ENCODE results near the gene HHIP. TPM values are rescaled to one million over a fixed set of nuclear protein-coding genes. Genes with fewer than 3 reads are reported as not detected.
"Not testable (repeated sequence)": the region's sequence is repeated elsewhere in the genome, so short reads cannot be mapped to it uniquely, and the experiment has no call there.

Gene HHIP
- total RNA-seq, 1 experiment from 2014 or later, result 0.28 TPM

DNA sequence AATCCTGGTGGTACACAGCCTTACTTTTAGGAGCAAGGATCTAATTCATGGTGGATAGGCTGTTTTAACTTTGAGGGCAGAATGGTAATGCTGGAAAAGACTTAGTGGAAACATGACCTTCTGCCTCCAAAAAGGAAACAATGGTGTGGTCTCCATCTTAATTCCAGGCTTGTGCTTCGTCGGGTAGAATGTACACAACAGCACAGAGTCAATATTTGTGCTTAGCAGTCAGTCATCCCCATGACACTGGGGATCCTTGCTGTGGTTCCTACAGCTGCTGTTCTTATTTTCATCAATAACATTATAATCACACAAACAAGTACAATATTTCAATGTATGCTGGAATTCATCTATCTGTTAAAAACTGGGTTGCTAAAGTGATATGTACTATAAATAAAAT lies 104.4 kb downstream of the HHIP start:
- BruUV-seq (replicated peaks), result no TSS peak
- H3K9me3 ChIP-seq (ENCODE audit: low read depth, low read length, poor library complexity, severe bottlenecking), result no peaks in the 10 kb centered on the region
- intact Hi-C loops (cut with micrococcal nuclease; ENCODE audit: unreplicated experiment), result no loop called here
- POLR2A ChIA-PET (ENCODE audit: low non-redundant PET), result no interaction called here
- CTCF ChIA-PET, result no interaction called here
- no peaks in the 10 kb centered on the region for H3K27me3 ChIP-seq (replicated peaks; ENCODE audit: insufficient read depth, low read depth, low read length, poor library complexity)
- TF ChIP-seq EZH2 (IDR thresholded peaks at IDR 0.05; ENCODE audit: borderline replicate concordance, low read depth, low read length, poor library complexity, severe bottlenecking), result no peak
- TF ChIP-seq, protein P1, sequence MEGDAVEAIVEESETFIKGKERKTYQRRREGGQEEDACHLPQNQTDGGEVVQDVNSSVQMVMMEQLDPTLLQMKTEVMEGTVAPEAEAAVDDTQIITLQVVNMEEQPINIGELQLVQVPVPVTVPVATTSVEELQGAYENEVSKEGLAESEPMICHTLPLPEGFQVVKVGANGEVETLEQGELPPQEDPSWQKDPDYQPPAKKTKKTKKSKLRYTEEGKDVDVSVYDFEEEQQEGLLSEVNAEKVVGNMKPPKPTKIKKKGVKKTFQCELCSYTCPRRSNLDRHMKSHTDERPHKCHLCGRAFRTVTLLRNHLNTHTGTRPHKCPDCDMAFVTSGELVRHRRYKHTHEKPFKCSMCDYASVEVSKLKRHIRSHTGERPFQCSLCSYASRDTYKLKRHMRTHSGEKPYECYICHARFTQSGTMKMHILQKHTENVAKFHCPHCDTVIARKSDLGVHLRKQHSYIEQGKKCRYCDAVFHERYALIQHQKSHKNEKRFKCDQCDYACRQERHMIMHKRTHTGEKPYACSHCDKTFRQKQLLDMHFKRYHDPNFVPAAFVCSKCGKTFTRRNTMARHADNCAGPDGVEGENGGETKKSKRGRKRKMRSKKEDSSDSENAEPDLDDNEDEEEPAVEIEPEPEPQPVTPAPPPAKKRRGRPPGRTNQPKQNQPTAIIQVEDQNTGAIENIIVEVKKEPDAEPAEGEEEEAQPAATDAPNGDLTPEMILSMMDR (conservative IDR thresholded peaks at IDR 0.05; ENCODE audit: low read depth, low read length), result no peak
- no peak overlapping the region for H3K27ac ChIP-seq (ENCODE audit: low read depth, low read length, poor library complexity, severe bottlenecking)
- H3K4me3 ChIP-seq (ENCODE audit: low read depth, low read length, poor library complexity, severe bottlenecking), result no peak overlapping the region
- DNase-seq (ENCODE audit: low spot score), result no peak
- no peaks in the 10 kb centered on the region for H3K36me3 ChIP-seq (ENCODE audit: insufficient read depth, low read length, poor library complexity, severe bottlenecking)
- no peaks in the 10 kb centered on the region for H3K4me1 ChIP-seq (ENCODE audit: insufficient read depth, low read length, poor library complexity, severe bottlenecking)

DNA sequence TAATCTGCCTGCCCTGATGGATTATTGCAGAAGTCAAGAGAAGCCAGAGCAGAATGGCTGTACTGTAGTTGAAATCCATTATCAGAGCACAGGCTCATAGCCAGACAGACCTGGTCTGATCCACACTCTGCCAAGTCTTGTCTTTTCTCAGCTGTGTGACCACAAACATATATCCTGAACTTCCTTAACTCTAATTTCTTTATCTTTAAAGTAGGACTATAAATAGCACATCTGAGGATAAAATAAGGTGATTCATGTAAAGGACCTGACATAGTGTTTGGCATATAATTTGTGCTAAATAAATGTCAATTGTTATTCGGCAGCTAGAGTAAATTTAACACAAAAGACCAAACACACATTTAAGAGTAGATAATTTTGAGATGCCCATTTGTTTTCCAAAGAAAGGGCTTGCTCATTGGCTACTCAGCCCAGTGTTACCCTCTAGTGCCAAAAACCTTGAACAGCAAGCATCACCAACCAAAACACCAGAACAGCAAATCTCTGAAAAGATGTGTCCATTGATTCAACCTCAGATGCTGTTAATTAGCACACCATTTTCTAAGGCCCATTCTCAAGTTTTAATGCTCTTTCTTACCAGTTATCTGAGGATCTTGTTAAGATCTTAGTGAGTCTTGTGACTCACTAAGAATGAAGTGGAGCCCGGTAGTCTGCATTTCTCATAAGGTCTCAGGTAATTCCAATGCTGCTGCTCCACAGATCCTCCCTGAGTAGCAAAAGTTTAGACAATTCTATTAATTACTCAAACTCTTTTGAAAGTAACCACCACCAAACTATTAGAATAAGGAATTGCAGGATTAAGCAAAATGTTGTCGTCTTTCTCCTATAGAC lies 108.8 kb downstream of the HHIP start:
- Histone ChIP-seq H3K4me1 (ENCODE audit: insufficient read depth, low read length, poor library complexity, severe bottlenecking) (no peaks in the 10 kb centered on the region), H3K36me3 (ENCODE audit: insufficient read depth, low read length, poor library complexity, severe bottlenecking) (no peaks in the 10 kb centered on the region), H3K4me3 (ENCODE audit: low read depth, low read length, poor library complexity, severe bottlenecking) (no peak overlapping the region), H3K9me3 (ENCODE audit: low read depth, low read length, poor library complexity, severe bottlenecking) (no peaks in the 10 kb centered on the region), H3K27ac (ENCODE audit: low read depth, low read length, poor library complexity, severe bottlenecking) (no peak overlapping the region), H3K27me3 (replicated peaks; ENCODE audit: insufficient read depth, low read depth, low read length, poor library complexity) (no peaks in the 10 kb centered on the region)
- TF ChIP-seq, protein P1 (conservative IDR thresholded peaks at IDR 0.05; ENCODE audit: low read depth, low read length), result peak; percentile 29; the same call in 1 of the 2 replicates
- no peak for TF ChIP-seq EZH2 (IDR thresholded peaks at IDR 0.05; ENCODE audit: borderline replicate concordance, low read depth, low read length, poor library complexity, severe bottlenecking)
- intact Hi-C loops (cut with micrococcal nuclease; ENCODE audit: unreplicated experiment), result no loop called here
- BruUV-seq (replicated peaks), result no TSS peak
- POLR2A ChIA-PET (ENCODE audit: low non-redundant PET), result no interaction called here
- peak; percentile 5 for DNase-seq (ENCODE audit: low spot score)
- CTCF ChIA-PET, result no interaction called here

DNA sequence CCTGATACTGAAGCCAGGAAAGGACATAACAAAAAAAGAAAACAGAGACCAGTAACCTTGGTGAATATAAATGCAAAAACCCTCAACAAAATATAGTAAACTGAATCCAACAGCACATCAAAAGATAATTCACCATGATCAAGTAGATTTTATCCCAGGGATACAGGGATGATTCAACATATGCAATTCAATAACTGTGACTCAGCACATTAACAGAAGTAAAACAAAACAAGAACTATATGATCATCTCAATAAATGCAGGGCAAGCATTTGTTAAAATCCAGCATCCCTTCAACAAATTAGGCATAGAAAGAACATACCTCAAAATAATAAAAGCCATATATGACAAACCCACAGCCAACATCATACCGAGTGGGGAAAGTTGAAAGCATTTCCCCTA lies 112.0 kb downstream of the HHIP start:
- Histone ChIP-seq H3K27me3 (replicated peaks; ENCODE audit: insufficient read depth, low read depth, low read length, poor library complexity) (no peaks in the 10 kb centered on the region), H3K4me1 (ENCODE audit: insufficient read depth, low read length, poor library complexity, severe bottlenecking) (no peaks in the 10 kb centered on the region), H3K9me3 (ENCODE audit: low read depth, low read length, poor library complexity, severe bottlenecking) (no peaks in the 10 kb centered on the region), H3K4me3 (ENCODE audit: low read depth, low read length, poor library complexity, severe bottlenecking) (no peak overlapping the region), H3K36me3 (ENCODE audit: insufficient read depth, low read length, poor library complexity, severe bottlenecking) (no peaks in the 10 kb centered on the region), H3K27ac (ENCODE audit: low read depth, low read length, poor library complexity, severe bottlenecking) (no peak overlapping the region)
- no peak for DNase-seq (ENCODE audit: low spot score)
- no TSS peak for BruUV-seq (replicated peaks)
- no peak for TF ChIP-seq EZH2 (IDR thresholded peaks at IDR 0.05; ENCODE audit: borderline replicate concordance, low read depth, low read length, poor library complexity, severe bottlenecking)
- TF ChIP-seq, protein P1 (conservative IDR thresholded peaks at IDR 0.05; ENCODE audit: low read depth, low read length), result no peak
- ChIA-PET CTCF (no interaction called here), POLR2A (ENCODE audit: low non-redundant PET) (no interaction called here)
- intact Hi-C loops (cut with micrococcal nuclease; ENCODE audit: unreplicated experiment), result no loop called here

DNA sequence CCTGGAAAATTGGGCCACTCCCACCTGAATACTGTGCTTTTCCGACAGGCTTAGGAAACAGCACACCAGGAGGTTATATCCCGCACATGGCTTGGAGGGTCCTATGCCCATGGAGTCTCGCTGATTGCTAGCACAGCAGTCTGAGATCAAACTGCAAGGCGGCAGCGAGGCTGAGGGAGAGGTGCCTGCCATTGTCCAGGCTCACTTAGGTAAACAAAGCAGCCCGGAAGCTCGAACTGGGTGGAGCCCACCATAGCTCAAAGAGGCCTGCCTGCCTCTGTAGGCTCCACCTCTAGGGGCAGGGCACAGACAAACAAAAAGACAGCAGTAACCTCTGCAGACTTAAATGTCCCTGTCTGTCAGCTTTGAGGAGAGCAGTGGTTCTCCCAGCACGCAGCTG lies 122.9 kb downstream of the HHIP start:
- H3K36me3 ChIP-seq (ENCODE audit: insufficient read depth, low read length, poor library complexity, severe bottlenecking); DNase-seq (ENCODE audit: low spot score); H3K9me3 ChIP-seq (ENCODE audit: low read depth, low read length, poor library complexity, severe bottlenecking); H3K4me3 ChIP-seq (ENCODE audit: low read depth, low read length, poor library complexity, severe bottlenecking); H3K27me3 ChIP-seq (replicated peaks; ENCODE audit: insufficient read depth, low read depth, low read length, poor library complexity); intact Hi-C loops (cut with micrococcal nuclease; ENCODE audit: unreplicated experiment); BruUV-seq (replicated peaks); H3K27ac ChIP-seq (ENCODE audit: low read depth, low read length, poor library complexity, severe bottlenecking); CTCF ChIA-PET; POLR2A ChIA-PET (ENCODE audit: low non-redundant PET); H3K4me1 ChIP-seq (ENCODE audit: insufficient read depth, low read length, poor library complexity, severe bottlenecking): not testable (repeated sequence)

Measured in A673 (cell line).